ENCODE measurements around the gene FRMD1. TPM values are rescaled to one million over a fixed set of nuclear protein-coding genes. Genes with fewer than 3 reads are reported as not detected.

Gene FRMD1
- total and polyA plus RNA-seq, 7 donors, result 0.01 to 2.9 (median 0.25) TPM

DNA sequence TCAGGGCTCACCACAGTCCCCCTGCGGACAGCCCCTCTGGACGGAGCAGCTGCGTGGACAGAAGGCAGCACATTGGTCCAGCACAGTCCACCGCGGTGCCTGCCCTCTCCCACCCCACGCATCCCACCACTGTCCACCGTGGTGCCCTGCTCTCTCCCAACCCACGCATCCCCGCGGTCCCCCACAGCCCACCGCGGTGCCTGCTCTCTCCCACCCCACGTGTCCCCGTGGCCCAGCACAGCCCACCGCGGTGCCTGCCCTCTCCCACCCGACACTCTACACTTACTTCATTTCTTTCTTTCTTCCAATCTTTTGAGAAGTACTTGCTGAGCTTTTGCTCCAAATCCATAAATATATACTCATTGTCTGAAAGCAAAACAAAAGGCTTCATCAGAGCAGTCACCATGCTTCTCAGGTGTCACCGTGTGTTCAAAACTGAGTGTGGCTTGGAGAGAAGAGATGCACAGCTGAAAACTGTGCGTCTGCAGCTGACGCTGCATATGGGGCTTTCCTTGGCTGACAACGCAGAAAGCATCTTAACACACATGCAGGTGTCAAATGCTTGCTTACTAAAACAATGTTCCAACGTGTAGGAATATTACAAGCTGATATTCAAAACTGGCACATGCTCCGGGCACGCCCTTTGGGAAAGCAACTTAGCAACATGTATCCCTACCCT lies 11.8 kb downstream of the FRMD1 start:
- H3K4me3 ChIP-seq, result no peak overlapping the region
- H3K9me3 ChIP-seq, result no peaks in the 10 kb centered on the region
- DNase-seq, result no peak
- no peak for ATAC-seq
- no peaks in the 10 kb centered on the region for H3K27me3 ChIP-seq (ENCODE audit: insufficient read depth in 3 of 3, low read length in 2 of 3)
- H3K27ac ChIP-seq, result no peak overlapping the region
- 77 to 84% (median 83%) methylated on average over 24 of the region's 24 CpGs for WGBS, 3 donors
- no peaks in the 10 kb centered on the region for H3K36me3 ChIP-seq (ENCODE audit: insufficient read depth in 1 of 2, low read depth in 1 of 2)
- intact Hi-C loops (cut with DNase I), result loop anchor here in 1 of 2 donors (10.0 kb wide), 1 partner anchor 818 kb away; no protein-coding TSS in a partner anchor
- TF ChIP-seq, protein P1, sequence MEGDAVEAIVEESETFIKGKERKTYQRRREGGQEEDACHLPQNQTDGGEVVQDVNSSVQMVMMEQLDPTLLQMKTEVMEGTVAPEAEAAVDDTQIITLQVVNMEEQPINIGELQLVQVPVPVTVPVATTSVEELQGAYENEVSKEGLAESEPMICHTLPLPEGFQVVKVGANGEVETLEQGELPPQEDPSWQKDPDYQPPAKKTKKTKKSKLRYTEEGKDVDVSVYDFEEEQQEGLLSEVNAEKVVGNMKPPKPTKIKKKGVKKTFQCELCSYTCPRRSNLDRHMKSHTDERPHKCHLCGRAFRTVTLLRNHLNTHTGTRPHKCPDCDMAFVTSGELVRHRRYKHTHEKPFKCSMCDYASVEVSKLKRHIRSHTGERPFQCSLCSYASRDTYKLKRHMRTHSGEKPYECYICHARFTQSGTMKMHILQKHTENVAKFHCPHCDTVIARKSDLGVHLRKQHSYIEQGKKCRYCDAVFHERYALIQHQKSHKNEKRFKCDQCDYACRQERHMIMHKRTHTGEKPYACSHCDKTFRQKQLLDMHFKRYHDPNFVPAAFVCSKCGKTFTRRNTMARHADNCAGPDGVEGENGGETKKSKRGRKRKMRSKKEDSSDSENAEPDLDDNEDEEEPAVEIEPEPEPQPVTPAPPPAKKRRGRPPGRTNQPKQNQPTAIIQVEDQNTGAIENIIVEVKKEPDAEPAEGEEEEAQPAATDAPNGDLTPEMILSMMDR (IDR thresholded peaks at IDR 0.05), result no peak
- H3K4me1 ChIP-seq, result no peaks in the 10 kb centered on the region

DNA sequence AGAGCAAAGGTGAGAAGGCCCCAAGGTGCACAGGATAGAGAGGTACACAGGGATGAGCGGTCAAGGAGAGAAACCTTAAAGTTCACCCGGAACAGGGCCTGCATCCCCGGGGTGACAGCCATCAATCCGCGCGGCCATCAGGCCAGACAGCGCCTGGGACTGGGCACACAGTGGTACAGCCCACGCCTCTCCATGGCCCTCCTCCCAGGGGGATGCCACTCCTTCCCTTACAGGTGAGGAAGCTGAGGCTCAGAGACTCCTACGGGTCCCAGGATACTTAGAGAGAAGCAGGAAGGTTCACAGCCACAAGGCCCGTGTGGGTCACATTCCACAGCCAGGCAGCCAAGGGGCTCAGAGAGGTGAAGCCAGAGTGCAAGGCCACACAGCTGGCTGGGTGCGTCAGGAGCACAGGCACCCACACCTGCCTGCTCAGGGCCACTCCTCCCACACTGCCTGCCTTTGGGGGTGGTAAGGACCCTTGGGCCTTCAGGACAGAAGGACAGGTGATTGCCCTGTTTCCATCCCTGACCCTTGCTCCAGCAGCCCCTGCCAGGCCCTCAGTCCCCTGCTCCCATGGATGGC lies 14.7 kb downstream of the FRMD1 start:
- 94 to 96% (median 95%) methylated on average over 11 of the region's 11 CpGs for WGBS, 3 donors

DNA sequence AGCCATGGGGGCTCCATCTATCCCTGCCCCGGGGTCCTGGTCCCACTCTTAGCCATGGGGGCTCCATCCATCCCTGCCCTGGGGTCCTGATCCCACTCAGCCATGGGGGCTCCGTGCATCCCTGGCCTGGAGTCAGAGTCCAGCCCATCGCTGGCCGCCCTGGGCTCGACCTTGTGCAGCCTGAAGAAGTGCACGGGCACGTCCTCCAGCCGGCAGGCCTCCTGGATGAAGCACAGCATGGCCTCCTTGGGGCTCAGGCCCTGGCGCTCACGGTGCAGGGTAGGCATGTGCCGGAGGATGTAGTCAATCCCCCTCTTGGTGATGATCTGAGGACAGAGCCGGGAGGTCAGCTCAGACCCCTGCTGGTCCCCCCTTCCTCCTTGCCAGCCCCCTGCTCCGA lies 15.6 kb downstream of the FRMD1 start:
- Histone ChIP-seq H3K27ac (no peak overlapping the region), H3K4me3 (no peak overlapping the region), H3K4me1 (no peaks in the 10 kb centered on the region), H3K9me3 (no peaks in the 10 kb centered on the region), H3K36me3 (ENCODE audit: insufficient read depth in 1 of 2, low read depth in 1 of 2) (no peaks in the 10 kb centered on the region), H3K27me3 (ENCODE audit: insufficient read depth in 3 of 3, low read length in 2 of 3) (no peaks in the 10 kb centered on the region)
- intact Hi-C loops (cut with DNase I), result loop anchor here (1.0 to 10.0 kb wide), 4 partner anchors 49 to 821 kb away; no protein-coding TSS in a partner anchor
- TF ChIP-seq, protein P1 (IDR thresholded peaks at IDR 0.05), result no peak
- WGBS, 3 donors, result 88 to 99% (median 89%) methylated on average over 11 to 13 of the region's 13 CpGs
- DNase-seq (no peak), ATAC-seq (no peak)

More for the DNA sequence above, 14.7 kb downstream of the FRMD1 start:
- H3K36me3 ChIP-seq (ENCODE audit: insufficient read depth in 1 of 2, low read depth in 1 of 2), result no peaks in the 10 kb centered on the region
- H3K27ac ChIP-seq, result no peak overlapping the region
- intact Hi-C loops (cut with DNase I), result loop anchor here (5.0 to 10.0 kb wide), 3 partner anchors 48 to 820 kb away; no protein-coding TSS in a partner anchor
- no peaks in the 10 kb centered on the region for H3K27me3 ChIP-seq (ENCODE audit: insufficient read depth in 3 of 3, low read length in 2 of 3)
- no peaks in the 10 kb centered on the region for H3K4me1 ChIP-seq
- DNase-seq (no peak), ATAC-seq (no peak)
- H3K4me3 ChIP-seq, result no peak overlapping the region
- TF ChIP-seq, protein P1 (IDR thresholded peaks at IDR 0.05), result no peak
- H3K9me3 ChIP-seq, result no peaks in the 10 kb centered on the region

DNA sequence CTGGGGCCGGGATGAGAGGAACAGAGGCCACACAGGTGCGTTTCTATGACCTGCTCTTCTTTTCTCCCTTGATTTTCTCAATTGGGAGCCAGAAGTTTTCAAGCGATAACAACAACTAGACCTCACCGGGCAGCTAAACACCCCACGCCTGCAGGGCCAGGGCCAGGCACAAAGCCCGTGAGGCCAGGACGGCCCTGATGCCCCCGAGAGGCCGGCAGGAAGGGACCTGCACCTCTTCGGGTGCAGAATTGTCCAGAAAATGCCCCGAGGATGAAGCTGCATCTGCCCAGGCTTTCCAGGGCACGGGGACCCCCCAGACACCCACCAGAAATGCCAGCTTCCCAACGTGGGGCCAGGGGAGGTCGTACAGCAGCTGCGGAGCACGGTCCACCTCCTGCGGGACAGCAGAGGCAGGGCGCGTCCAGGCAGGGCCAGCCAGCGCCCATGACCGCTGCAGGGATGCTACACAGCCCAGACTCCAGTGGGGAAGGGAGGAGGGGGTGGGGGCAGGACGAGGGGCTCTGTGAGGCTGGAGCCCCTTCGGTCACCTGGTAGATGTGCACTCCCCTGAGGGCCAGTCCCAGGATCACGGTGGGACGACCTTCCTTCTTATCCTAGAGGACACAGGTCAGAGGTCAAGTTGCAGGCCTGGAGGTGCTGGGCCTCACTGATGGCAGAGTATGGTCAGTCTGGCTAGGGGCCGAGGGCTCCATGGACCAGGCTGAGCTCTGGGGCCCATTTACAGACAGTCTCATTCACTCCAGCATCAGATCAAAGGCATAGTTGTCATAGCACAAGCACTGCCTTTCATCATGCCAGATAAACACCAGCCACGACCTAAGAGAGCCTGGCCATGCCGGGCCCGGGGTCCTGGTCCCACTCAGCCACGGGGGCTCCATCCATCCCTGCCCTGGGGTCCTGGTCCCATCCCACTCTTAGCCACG lies 16.4 kb downstream of the FRMD1 start:
- no peaks in the 10 kb centered on the region for H3K4me1 ChIP-seq
- ATAC-seq (no peak), DNase-seq (no peak)
- H3K4me3 ChIP-seq, result no peak overlapping the region
- WGBS, 3 donors, result 90% methylated on average over 31 of the region's 31 CpGs
- no peaks in the 10 kb centered on the region for H3K9me3 ChIP-seq
- TF ChIP-seq, protein P1 (IDR thresholded peaks at IDR 0.05), result no peak
- H3K27ac ChIP-seq, result no peak overlapping the region
- intact Hi-C loops (cut with DNase I), result loop anchor here (1.0 to 10.0 kb wide), 4 partner anchors 50 to 822 kb away; no protein-coding TSS in a partner anchor
- no peaks in the 10 kb centered on the region for H3K36me3 ChIP-seq (ENCODE audit: insufficient read depth in 1 of 2, low read depth in 1 of 2)
- no peaks in the 10 kb centered on the region for H3K27me3 ChIP-seq (ENCODE audit: insufficient read depth in 3 of 3, low read length in 2 of 3)

All from psoas muscle (tissue), 8 donors.